ENCODE measurements around the gene SEC22C.

GRCh38 chr3:42505128-42505848 is 76.5 kb downstream of the SEC22C start:
- no peak for TF ChIP-seq POLR2AphosphoS5 (IDR thresholded peaks at IDR 0.05; ENCODE audit: low read depth, low read length)
- no peak for TF ChIP-seq RAD21 (IDR thresholded peaks at IDR 0.05; ENCODE audit: low read length)
- no peak for TF ChIP-seq TAF1 (IDR thresholded peaks at IDR 0.05; ENCODE audit: borderline replicate concordance, low read depth, low read length)
- TF ChIP-seq, protein P1, sequence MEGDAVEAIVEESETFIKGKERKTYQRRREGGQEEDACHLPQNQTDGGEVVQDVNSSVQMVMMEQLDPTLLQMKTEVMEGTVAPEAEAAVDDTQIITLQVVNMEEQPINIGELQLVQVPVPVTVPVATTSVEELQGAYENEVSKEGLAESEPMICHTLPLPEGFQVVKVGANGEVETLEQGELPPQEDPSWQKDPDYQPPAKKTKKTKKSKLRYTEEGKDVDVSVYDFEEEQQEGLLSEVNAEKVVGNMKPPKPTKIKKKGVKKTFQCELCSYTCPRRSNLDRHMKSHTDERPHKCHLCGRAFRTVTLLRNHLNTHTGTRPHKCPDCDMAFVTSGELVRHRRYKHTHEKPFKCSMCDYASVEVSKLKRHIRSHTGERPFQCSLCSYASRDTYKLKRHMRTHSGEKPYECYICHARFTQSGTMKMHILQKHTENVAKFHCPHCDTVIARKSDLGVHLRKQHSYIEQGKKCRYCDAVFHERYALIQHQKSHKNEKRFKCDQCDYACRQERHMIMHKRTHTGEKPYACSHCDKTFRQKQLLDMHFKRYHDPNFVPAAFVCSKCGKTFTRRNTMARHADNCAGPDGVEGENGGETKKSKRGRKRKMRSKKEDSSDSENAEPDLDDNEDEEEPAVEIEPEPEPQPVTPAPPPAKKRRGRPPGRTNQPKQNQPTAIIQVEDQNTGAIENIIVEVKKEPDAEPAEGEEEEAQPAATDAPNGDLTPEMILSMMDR (IDR thresholded peaks at IDR 0.05) = no peak
- no peak for TF ChIP-seq TEAD4 (IDR thresholded peaks at IDR 0.05; ENCODE audit: borderline replicate concordance, insufficient read depth)
- TF ChIP-seq EP300 (IDR thresholded peaks at IDR 0.05; ENCODE audit: borderline replicate concordance in 1 of 2, low read depth in 1 of 2, low read length in 1 of 2) = no peak
- TF ChIP-seq, protein P2, sequence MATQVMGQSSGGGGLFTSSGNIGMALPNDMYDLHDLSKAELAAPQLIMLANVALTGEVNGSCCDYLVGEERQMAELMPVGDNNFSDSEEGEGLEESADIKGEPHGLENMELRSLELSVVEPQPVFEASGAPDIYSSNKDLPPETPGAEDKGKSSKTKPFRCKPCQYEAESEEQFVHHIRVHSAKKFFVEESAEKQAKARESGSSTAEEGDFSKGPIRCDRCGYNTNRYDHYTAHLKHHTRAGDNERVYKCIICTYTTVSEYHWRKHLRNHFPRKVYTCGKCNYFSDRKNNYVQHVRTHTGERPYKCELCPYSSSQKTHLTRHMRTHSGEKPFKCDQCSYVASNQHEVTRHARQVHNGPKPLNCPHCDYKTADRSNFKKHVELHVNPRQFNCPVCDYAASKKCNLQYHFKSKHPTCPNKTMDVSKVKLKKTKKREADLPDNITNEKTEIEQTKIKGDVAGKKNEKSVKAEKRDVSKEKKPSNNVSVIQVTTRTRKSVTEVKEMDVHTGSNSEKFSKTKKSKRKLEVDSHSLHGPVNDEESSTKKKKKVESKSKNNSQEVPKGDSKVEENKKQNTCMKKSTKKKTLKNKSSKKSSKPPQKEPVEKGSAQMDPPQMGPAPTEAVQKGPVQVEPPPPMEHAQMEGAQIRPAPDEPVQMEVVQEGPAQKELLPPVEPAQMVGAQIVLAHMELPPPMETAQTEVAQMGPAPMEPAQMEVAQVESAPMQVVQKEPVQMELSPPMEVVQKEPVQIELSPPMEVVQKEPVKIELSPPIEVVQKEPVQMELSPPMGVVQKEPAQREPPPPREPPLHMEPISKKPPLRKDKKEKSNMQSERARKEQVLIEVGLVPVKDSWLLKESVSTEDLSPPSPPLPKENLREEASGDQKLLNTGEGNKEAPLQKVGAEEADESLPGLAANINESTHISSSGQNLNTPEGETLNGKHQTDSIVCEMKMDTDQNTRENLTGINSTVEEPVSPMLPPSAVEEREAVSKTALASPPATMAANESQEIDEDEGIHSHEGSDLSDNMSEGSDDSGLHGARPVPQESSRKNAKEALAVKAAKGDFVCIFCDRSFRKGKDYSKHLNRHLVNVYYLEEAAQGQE (IDR thresholded peaks at IDR 0.05; ENCODE audit: low read depth, low read length) = no peak
- TF ChIP-seq, protein P3, sequence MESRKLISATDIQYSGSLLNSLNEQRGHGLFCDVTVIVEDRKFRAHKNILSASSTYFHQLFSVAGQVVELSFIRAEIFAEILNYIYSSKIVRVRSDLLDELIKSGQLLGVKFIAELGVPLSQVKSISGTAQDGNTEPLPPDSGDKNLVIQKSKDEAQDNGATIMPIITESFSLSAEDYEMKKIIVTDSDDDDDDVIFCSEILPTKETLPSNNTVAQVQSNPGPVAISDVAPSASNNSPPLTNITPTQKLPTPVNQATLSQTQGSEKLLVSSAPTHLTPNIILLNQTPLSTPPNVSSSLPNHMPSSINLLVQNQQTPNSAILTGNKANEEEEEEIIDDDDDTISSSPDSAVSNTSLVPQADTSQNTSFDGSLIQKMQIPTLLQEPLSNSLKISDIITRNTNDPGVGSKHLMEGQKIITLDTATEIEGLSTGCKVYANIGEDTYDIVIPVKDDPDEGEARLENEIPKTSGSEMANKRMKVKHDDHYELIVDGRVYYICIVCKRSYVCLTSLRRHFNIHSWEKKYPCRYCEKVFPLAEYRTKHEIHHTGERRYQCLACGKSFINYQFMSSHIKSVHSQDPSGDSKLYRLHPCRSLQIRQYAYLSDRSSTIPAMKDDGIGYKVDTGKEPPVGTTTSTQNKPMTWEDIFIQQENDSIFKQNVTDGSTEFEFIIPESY (IDR thresholded peaks at IDR 0.05; ENCODE audit: borderline replicate concordance, low read depth) = no peak
- no peak for TF ChIP-seq SMC3 (IDR thresholded peaks at IDR 0.05; ENCODE audit: low read depth, low read length)
- TF ChIP-seq NFIC (IDR thresholded peaks at IDR 0.05; ENCODE audit: borderline replicate concordance) = no peak
- no peak for TF ChIP-seq MAX (IDR thresholded peaks at IDR 0.05; ENCODE audit: low read depth)
- TF ChIP-seq YY1 (IDR thresholded peaks at IDR 0.05; ENCODE audit: low read depth) = no peak
- TF ChIP-seq JUND (IDR thresholded peaks at IDR 0.05) = no peak

Measured in SK-N-SH (cell line).